Activated gamma-delta T cell treated with Interleukin-2 at 50 U/mL for 16 hours (primary cell): Measurements from ENCODE around the gene ZC3H4.
"Not testable (repeated sequence)": the region's sequence is repeated elsewhere in the genome, so short reads cannot be mapped to it uniquely, and the experiment has no call there.

Experiments used
- DNase-seq: peaks from one replicate; pipeline ENCODE4 v3.0.0-alpha.2; 2020

Gene ZC3H4

DNA sequence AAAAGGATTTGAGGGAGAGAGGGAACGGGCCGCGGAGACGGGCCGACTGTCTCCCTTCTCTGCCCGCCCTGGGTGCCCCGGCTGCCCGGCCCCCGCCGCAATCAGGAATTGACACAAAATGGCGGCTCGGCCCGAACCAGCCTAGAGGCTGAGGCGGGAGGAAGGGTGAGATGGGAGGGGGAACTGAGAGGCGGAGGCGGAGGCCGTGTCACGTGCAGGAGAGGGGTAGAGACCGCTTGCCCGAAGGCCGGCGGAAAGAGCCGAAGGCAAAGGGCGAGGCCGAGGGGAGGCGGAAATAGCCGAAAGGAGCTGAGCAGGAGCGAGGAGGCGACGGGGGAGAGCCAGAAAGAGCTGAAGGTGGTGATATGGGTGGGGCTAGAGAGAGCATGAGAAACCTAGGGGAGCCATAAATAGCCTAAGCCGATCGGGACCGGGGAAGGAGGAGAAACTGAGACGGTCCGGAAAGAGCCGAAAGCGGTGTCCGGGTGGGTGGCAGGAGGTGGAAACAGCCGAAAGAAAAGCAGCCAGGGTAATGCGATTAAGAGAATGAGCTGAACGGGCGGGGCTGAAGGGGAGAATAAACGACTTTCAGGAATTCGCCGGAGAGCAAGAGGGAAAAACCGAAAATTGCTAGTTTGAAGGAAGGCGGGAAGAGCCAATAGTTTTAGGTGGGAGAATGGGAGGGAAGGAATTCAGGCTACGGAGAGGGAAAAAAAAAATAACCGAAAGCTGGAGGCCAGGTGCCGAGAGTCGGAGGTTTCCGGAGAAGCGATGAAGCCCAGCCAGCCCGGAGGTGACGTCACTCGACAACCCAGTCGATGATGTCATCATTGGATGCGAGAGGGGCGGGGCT is at the start of gene ZC3H4:
TSS of gene ZC3H4 (minus strand) at position 780 of the 853 bp plus-strand sequence. CDS start 1,192 bp downstream, outside the sequence.
- peak; percentile 99 for DNase-seq

DNA sequence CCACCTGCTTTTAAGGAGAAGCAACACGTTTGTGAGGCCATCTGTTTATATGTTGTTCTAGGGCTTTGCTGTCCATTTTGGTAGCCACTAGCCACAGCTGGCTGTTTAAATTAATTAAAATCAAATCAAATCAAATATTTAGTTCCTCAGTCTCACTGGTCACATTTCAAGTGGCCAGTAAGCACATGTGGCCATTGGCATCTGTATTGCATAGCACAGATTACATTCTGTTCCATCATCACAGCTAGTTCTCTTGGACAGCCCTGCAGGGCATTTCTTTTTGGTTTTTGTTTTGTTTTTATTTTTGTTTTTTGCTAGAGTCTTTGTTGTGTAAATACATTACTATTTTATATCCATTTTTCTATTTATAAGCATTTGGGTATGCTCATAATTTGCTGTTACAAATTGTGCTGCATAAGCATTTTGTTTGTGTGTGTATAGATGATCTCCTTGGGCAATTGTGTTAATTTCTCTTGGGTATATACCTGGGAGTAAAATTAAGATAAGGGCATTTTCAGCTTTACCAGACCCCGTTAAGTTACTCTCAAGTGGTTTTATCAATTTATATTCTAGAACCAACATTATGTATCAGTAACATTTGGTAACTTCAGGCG is 48.4 kb upstream of the ZC3H4 start:
- no peak for DNase-seq

DNA sequence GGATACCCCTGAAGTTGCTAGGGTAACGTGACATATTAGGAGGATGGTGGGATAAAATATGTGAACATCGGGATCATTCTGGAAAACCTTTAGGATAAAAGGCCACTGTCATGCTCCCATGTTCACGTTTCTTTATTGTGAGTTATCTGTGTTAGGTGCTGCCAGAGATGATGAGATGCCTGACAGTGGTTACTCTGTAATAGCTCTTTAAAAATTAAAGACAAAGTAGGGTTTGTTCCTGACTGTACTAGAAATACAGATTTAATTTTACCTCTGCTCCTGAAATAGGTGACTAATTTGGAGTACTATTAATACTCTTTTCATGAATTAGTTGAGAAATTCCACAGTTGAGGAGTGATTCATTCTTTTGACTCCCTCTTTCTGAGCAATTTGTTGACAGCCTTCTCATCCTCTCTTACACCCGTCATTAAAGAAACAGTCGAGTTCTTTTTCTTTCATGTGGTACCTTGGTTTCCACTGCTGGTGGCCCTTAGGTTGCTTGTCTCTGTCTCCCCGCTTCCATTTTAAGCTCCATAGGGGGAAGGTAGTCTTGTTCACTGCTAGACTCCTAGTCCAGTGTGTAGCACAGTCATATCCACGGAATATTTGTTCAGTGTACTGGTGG is 45.4 kb upstream of the ZC3H4 start:
- peak; percentile 26 for DNase-seq

DNA sequence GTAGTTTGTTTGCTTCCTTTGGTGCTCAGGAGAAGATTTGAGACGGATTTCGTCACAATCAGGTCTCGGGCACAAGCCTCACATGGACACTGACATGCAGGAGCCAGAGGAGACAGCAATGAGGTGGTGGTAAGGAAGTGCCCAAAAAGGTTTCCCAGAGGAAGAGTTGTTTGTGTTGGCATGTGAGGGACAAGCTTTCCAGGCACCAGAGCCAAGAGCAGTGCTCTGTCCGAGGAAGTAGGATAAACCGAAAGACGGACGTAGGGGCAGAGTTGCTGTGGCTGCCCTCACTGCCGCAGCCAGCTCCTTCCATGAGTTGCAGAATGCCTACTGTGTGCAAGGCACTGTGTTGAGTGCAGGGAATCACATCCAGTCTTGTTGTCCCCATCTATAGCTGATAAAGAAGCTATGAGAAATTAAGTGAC is 44.8 kb upstream of the ZC3H4 start:
- DNase-seq, result no peak

DNA sequence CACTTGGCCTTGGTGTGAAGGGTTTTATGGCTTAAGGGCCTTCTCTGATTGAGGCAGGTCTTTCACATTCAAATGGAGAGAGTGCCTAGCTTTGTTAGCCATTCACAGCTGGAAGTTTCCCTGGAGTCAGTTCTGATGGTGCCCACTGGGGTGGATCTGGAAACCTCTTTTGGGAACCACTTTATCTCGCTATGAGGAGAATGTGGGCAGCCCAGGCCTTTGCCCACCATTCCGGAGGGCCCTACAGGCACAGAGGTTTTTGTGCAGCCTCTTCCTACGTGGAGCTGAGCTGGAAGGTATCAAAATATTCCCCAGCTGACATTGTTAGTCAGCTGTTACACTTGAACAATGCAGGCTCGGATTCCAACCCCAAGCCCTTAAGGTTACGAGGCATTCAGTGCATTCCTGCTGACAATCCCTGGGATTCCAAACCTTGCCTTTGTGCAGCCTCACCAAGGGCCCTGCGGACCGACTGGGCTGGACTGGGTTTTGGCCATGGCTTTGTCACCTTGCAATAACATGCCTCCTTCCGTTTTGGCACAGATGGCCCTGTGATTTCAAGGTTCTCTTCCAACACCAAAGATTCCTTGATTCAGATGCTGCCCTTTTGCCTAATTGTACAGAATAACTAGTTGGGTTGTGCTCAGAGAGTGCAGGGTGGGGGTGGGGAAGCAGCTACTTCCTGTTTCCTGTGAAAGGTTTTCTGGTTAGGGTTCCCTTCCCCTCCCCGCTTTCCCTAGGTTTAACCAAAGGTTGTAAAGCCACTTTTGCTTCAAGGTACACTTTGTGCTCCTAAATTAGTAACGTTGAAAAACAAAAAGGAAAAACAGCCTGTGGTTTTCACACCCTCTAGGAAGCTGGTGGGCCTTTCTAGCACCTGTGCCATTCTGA is 44.1 kb upstream of the ZC3H4 start:
- peak; percentile 36 for DNase-seq

DNA sequence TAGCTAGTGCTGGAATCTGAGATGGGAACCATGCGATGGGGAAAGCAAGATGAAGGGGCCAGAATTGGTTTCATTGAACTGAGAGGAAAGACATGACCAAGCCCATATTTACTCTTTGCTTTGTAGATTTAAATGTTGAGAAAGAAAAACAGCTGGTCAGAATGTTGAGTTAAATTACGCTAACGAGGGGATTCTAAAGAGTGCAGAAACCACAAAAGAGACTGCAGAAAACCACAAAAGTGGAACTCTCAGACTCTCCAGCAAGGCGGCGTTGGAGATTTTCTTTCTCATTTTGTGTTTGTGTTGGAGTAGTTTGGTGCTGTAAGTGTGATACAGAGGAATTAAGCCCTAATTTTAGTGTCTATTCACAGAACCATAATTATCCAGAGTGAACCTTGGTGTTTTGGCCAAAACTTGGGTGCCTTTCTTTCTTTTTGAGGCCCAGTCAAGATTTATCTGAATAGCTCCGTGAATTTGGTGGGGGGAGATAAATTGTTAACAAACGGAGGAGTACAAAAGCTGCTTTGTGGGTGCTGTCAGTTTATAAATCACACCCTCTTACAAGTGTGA is 43.4 kb upstream of the ZC3H4 start:
- DNase-seq, result peak; percentile 22

DNA sequence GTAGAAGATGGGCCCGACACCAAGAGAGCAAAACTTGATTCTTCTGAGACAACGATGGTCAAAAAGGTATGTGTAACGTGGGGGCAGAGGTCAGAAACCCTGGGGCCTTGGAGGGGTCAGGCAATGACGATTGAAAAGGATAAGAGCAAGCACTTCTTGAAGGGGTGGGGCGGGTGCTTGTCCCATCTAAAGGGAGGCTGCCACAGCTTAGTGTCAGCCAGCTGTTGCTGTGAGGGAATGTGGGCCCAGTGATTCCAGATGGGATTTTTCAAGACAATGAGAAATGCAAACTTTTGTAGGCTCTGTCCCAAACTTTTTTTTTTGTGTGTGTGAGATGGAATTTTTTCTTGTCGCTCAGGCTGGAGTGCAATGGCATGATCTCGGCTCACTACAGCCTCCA is 41.6 kb upstream of the ZC3H4 start:
- no peak for DNase-seq

DNA sequence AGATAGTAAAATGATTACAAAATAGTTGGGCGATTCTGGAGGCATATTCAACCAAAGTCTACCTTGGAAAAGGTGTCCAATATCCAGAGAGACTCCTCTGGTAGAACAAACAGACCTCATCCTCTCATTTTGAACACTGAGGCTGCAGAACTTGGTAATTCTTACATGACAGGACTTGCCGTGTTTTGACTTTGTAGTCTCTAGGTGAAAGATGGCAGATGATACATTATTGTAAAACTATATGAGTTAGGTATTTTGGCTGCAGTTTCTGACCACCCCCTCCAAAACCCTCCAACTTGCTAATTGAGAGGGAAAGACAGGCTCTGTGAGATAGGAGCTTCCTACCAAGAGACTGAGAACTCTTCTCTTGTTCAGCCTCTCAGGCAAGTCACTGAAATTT is 39.7 kb upstream of the ZC3H4 start:
- DNase-seq, result no peak

DNA sequence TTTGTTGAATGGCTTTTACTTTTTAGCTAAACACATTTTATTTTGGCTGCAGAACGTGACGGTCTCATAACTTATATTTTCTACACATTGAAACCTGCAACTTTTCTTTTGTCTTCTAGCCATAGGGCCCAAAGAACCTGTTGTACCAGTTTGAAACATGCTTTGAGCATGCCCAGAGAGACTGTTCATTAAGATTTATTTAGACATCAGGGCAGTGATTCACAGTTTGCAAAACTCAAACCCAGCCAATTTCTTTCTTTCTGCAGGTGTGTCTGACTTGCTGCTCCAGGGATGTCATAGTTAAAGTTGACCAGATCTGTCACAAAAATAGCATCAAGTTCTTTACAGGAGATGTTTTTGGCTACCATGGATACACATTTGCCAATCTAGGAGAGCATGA is 39.1 kb upstream of the ZC3H4 start:
- DNase-seq, result no peak

DNA sequence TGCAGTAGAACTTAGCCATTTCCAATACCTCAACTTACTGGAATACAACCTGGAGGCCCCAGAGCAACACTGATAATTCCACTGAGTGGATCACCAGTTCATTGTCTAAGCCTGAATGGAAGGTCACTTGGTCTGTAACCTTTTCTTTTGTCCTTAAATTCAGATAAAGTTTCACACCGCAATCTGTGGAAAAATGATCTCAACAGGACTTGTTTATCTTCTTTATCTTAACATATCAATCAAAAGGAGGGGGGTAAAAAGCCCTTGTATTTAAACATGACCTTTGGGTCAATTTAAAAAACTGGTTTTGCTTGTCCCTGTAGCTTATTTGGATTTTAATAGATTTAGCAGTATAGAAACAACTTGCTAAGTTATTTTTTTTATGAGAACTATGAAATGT is 38.6 kb upstream of the ZC3H4 start:
- no peak for DNase-seq

DNA sequence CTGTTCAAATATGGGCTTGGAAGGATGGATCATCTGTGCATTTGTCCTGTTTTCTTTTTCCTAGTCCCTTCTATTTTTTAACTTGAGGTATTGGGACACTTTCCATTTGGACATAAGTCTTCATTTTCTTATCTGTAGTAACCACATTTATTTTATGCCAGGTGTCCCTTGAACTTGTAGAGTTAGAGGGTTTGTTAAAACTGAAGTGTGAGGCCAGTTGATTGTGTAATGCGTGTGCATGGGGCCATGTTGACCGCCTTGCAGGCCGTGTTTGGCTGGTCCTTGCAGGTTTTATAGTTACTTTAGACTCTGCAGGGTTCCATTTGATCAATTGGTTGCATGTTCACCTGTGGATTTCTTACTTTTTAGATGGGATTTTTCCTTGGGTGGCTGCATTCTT is 38.1 kb upstream of the ZC3H4 start:
- DNase-seq, result no peak

DNA sequence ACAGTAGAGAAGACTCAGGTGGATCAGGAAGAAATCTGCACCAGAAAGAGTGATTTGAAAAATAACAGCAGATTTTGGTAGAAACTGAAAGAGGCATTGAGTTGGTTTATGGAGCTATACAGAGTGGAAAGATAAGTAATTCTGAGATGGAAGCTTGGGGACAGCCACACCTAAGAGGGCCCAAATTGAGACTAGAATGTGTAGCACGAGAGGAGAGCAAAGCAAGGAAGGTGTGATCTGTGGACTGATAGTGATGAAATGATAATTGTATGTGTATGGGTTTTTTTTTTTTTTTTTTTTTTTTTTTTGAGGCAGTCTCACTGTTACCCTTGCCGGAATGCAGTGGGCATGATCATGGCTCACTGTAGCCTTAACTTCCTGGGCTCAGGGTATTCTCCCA is 33.3 kb upstream of the ZC3H4 start:
- no peak for DNase-seq

DNA sequence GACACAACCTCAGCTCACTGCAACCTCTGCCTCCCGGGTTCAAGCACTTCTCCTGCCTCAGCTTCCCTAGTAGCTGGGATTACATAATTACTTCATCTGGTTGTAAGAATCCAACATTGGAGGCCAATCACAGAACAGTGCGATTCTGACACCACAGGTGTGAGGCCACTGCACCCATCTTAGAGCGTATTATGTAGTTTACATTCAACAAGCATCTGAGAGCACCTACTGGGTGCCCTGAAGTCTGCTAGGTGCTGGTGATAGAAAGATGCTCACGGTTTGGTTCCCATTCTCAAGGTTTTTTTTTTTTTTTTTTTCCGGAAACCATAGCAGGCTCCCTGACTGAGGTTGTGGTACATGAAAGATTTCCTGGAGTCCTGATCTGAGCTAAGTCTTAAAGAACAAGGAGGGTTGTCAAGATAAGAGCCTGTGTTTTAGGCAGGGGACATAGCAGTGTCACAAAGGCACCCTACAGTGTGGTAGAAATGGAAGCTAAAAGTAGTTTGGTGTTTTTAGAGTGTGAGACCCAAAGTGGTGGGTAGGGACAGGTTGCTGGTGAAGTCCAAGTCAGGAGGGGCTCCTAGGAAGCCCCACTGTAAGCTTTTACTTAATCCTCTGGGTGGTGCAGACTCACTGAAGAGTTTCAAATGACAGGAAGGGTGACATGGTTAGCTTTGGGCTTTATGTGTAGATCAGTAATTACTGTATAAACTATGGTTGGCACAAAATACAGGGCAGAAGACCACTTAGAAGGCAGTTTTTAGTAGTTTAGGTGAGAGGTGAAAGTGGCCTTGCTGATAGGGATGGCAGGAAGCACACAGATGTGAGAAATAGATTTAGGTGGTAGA is 32.3 kb upstream of the ZC3H4 start:
- DNase-seq, result no peak

DNA sequence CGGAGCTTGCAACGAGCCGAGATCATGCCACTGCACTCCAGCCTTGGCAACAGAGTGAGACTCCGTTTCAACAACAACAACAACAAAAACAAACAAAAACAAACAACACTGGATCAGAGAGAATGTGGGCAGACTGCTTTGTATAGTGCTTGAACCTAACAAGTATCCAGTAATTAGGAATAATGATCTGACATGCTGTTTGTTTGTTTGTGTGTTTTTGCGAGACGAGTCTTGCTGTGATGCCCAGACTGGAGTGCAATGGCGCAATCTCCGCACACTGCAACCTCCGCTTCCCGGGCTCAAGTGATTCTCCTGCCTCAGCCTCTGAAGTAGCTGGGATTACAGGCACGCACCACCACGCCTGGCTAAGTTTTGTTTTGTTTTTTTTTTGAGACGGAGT is 31.1 kb upstream of the ZC3H4 start:
- DNase-seq, result no peak

DNA sequence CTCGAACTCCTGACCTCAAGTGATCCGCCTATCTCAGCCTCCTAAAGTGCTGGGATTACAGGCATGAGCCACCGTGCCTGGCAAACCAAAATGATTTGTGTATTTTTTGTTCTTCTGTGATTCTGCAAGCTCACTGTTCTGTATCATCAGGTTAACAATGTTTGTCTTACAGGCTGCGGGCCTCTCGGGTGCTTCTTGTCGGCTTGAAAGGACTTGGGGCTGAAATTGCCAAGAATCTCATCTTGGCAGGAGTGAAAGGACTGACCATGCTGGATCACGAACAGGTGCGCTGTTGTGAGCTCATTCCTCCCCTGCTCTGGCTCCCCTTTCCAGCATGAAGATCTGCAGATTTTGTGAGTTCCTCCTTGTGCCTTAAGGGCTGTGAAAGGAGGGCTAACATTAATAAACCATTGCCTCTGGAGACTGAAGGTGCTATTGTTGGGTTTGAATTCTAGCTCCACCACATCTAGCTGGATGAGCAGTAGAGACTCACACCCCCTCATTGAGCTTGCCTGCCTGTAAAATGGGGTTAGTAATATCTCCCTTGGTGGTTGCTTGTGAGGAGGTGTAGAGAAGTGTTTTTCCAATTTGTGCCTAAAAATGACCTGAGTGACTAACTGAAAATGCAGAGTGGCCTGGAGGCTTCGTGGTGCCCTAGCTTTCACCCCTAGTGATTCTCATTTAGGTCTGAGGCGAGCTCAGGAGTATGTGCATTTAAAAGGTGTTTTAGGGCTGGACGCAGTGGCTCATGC is 29.9 kb upstream of the ZC3H4 start:
- DNase-seq, result no peak

DNA sequence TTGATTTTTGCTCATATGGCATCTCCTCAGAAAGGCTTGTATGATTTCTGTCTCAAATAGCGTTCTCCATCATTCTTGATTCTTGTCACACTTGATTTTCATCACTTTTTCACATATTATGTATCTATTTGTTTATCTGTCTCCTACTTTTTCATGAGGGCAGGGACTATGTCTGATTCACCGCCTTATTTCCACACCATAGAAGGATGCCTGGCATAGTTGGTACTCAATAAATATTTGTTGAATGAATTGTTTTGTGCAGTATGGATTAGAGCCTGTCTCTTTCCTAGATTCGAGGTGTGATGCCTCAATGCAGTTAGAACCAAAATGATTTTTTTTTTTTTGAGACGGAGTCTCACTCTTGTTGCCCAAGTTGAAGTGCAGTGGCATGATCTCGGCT is 29.2 kb upstream of the ZC3H4 start:
- no peak for DNase-seq

DNA sequence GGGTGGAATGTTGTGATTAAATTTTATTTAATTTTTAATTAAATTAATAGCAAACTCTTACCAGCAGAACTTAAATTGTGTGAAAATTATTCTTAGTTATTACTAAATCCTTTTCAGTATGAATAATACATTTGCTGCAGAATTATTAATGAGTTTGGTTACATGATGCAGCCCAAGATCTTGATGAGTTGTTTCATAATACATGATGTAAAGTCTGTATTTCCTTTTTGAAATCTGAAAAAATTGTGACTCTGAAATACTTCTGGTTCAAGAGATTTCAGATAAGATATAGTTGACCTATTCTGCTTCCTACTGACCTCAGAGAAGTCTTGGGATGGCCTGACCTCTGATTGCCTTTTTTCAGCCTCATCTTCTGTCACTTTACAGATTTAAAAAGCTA is 28.1 kb upstream of the ZC3H4 start:
- no peak for DNase-seq

DNA sequence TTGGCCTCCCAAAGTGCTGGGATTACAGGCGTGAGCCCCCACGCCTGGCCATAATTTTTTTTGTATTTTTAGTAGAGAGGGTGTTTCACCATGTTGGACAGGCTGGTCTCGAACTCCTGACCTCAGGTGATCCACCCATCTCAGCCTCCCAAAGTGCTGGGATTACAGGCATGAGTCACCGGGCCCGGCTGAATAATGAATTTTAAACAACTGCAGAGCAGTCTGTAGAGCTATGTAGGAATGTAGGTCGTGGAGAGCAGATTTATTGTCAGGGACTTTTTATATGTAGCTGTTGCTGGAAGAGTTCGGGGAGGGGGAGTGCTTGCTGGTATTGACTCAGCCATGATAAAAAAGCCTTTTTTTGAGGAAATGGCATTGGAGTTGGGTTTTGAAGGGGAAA is 27.7 kb upstream of the ZC3H4 start:
- not testable (repeated sequence) for DNase-seq

DNA sequence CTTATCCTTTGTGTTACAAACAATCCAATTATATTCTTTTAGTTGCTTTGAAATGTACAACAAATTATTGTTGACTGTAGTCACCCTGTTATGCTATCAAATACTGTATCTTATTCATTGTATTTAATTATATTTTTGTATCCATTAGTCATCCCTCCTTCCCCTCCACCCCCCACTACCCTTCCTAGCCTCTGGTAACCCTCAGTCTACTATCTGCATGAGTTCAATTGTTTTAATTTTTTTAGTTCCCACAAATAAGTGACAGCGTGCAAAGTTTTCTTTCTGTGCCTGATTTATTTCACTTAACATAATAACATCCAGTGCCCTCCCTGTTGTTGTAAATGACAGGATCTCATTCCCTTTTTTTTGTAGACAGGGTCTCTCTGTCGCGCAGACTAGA is 21.6 kb upstream of the ZC3H4 start:
- DNase-seq, result no peak

DNA sequence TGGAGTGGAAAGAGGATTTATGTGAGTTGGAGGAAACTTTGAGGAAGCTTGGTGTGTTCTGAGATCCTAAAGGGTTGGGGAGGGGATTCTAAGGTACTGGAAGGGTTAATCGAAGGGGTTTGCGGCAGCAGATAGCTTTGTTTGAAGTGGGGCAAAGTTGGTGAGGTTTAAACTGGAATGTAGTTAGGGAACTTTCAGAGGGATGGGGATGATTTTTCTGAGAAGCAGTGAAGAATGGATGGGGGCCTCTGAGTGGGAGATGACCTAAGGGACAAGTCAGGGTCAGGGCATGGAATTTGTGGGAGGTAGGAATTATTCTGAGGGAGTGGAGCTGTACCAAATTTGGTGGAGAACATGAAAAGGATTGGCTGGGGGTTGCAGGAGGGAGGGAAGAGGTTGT is 21.0 kb upstream of the ZC3H4 start:
- DNase-seq, result no peak

DNA sequence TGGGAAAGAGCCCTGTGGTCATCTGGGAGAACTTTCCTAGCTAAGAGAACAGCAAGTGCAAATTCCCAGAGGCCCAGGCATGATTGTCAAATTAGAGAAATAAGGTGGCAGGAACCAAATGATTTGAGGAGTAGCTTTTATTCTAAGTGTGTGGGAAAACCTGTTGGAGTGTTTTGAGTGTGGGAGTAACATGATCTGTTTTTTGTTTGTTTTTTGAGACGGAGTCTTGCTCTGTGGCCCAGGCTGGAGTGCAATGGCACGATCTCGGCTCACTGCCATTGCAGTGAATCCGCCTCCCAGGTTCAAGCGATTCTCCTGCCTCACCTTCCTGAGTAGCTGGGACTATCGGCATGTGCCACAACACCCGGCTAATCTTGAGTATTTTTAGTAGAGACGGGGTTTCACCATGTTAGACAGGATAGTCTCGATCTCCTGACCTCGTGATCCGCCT is 19.5 kb upstream of the ZC3H4 start:
- no peak for DNase-seq
